Choroid plexus epithelial cell (primary cell): ENCODE data around the gene MTTP.

Experiments used
- DNase-seq: peaks from one replicate; pipeline ENCODE4 v3.0.0-alpha.2; 2010; ENCODE audit warnings: low read depth
- H3K4me3 ChIP-seq: 2 replicates; pipeline ENCODE4 v1.5.1; 2011; ENCODE audit warnings: low read depth, mild to moderate bottlenecking, control low read depth, low read length, moderate library complexity
- TF ChIP-seq, protein P1 (sequence below): conservative IDR thresholded peaks from 2 replicates; pipeline ENCODE4 v1.5.1; 2011; ENCODE audit warnings: low read depth, mild to moderate bottlenecking, control low read depth, inconsistent platforms, low read length, moderate library complexity

Gene MTTP

DNA sequence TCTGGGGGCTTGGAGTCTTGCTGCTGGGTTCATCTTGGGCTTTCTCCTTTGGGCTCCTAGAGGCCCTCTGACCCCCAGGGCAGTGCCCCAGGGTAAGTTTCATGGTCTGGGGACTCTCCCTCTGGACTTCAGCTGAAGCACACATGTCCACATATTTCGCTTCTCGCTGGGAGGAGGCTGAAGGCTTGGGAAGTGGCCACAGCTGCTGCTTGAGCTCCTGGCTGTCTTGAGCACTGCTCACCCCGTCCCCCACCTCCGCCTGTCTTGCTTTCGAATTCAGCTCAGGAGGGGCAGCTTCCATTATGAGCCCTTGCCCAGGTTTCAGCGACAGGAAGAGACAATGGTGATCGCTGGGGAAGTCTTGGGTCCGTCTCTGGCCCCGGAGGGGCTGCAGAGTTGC is 79.3 kb downstream of the MTTP start:
- no peak for DNase-seq
- no peak overlapping the region for H3K4me3 ChIP-seq
- TF ChIP-seq, protein P1, sequence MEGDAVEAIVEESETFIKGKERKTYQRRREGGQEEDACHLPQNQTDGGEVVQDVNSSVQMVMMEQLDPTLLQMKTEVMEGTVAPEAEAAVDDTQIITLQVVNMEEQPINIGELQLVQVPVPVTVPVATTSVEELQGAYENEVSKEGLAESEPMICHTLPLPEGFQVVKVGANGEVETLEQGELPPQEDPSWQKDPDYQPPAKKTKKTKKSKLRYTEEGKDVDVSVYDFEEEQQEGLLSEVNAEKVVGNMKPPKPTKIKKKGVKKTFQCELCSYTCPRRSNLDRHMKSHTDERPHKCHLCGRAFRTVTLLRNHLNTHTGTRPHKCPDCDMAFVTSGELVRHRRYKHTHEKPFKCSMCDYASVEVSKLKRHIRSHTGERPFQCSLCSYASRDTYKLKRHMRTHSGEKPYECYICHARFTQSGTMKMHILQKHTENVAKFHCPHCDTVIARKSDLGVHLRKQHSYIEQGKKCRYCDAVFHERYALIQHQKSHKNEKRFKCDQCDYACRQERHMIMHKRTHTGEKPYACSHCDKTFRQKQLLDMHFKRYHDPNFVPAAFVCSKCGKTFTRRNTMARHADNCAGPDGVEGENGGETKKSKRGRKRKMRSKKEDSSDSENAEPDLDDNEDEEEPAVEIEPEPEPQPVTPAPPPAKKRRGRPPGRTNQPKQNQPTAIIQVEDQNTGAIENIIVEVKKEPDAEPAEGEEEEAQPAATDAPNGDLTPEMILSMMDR, result no peak

- TF ChIP-seq, protein P1, result no peak
- H3K4me3 ChIP-seq, result no peak overlapping the region
- no peak for DNase-seq
These were observed 79.7 kb downstream of the MTTP start for GRCh38 chr4:99654361-99654761.

DNA sequence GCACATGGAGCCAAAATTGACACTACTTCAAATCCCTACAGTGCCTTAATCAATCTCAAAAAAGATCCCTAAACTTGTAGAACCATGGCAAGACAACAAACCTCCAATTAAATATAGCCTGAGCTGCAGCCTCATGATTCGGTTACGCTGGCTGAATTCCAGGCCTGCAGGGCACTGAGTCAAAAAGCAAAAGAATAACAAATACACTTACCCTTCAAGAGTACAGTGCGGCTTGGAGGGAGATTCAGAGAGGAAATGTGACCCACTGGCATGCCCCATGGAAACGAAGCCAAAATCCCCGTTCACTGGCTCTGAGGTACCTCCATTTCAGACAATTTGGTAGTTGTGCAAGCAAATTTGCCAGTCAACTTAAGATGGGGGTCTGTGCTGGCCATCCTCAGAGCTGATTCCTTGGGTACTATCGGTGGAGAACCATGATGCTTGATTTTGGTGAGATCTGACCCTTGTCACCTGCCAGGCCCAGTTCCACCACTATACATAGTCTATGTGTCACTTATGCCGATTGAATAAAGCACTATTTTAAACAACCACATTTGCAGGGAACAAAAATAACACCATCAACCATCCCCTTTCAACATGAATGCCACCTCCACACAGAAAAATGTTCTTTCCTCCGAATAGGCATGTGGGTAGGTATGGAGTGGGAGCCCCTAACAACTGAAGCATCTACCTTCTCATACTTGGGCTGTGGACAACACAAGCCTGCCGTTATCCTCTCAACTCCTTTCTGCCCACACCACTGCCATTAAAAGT is 80.9 kb downstream of the MTTP start:
- H3K4me3 ChIP-seq, result no peak overlapping the region
- DNase-seq, result peak; percentile 31
- TF ChIP-seq, protein P1, result no peak

DNA sequence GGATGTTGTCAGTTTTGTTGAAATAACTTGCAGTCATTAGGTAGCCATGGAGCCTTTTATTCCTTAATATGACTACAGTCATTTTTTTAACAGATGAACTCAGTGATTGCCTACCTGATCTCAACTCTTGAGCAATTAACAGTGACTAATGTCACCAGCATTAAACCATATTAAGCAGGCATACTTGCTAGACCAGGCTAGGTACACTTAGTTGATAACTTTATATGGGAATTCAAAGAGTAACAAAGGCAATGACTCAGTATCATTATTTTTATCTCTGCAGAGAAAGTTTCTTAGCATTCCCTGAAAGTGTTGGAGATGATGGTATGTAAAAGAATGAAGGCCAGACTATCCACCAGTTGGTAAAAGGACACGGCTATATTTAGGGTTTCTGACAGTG is 83.2 kb downstream of the MTTP start, which contains the start of gene C4orf54:
TSS of gene C4orf54 (minus strand) at position 31 of the 400 bp plus-strand sequence. CDS start 3,180 bp downstream, outside the sequence.
- TF ChIP-seq, protein P1, result no peak

DNA sequence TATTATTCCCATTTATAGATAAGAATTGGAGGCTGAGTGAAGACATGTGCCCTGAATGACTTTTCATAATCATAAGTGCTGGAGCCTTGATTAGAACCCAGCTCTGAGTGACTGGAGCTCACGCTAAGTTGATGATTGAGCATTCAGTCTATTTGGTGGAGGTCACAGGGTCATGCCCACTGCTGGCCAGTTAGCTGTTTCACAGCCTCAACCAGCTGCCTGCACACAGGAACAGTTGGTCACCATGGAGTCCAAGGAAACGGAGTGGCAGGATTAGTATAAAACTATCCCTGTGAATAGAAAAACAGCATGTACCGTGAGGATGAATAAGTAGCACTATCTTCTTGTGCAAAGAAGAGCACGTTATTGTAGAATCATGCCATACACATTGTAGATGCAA is 84.0 kb downstream of the MTTP start:
- no peak for DNase-seq
- no peak overlapping the region for H3K4me3 ChIP-seq
- TF ChIP-seq, protein P1, result no peak

More for the DNA sequence above, 83.2 kb downstream of the MTTP start, which contains the start of gene C4orf54:
- no peak for DNase-seq
- H3K4me3 ChIP-seq, result no peak within 1 kb of the TSS

DNA sequence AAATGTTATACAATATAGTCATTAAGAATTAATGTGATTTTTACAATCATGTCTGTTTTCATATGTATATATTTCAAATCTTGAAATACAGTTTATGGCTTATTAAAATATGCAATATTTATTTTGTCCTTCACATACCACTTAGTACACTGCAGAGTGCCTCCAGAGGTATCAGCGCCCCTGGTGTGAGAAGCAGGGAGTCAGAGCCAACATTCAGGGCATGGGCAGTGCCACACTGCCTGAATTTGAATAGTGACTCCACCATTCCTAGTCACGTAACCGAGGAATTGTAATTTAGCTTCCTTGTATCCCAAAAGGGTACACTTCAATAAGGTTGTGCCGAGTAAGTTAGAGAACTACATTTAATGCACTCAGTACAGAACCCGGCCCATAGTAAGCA is 87.3 kb downstream of the MTTP start:
- DNase-seq, result no peak
- H3K4me3 ChIP-seq, result no peak overlapping the region
- TF ChIP-seq, protein P1, result no peak

DNA sequence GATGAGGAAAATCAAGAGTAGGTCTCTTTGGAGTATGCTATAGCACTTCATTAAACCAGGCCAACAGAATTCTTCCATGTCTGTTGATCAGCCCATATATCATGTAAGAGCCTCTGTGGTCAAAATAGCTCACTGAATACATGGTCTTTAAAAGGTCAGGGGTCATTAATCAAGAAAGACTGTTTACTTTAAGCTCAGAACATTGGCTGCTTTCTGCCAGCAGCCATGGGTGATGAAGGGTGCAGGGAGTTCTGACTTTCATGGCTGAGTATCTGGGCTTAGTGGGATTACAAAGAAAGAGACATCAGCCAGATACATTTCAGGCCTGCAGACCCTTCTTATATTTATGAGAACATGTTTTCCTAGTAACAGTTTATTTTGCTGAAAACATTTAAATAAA is 90.1 kb downstream of the MTTP start:
- DNase-seq, result no peak
- no peak overlapping the region for H3K4me3 ChIP-seq
- TF ChIP-seq, protein P1, result no peak
